ENCODE data around the gene NEK5. TPM values are rescaled to one million over a fixed set of nuclear protein-coding genes. Genes with fewer than 3 reads are reported as not detected.
A peak's percentile ranks its signal among the peaks of the same experiment; 100 is the strongest.

The NEK5 gene
- total RNA-seq, 4 donors from 2014 or later = 0.12 to 0.35 (median 0.27) TPM; not detected in 1

DNA sequence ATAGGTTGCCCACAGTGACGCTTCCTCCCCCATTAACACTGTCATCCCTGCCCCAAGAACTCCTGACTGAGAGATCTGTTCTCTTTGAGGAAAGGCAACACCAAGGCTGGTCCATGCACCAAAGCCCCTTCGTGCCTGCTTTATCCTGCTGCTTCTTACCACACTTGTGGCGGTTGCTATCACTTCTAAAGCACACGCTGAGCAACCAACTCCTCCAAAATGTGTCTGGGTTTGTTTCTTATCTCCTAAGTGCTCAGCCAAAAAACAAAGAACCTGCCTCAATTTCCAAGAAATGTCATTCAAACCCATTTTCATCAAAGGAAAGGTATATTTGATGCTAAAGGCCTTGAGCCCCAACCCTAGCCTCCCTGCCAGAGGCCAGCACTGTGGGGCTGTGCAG is 132.2 kb downstream of the NEK5 start:
- Histone ChIP-seq H3K9me3 (no peaks in the 10 kb centered on the region), H3K4me1 (peaks cover 3 to 44% (median 16%) of the 10 kb centered on the region in 3 donors), H3K4me3 (no peak overlapping the region), H3K36me3 (no peaks in the 10 kb centered on the region), H3K27ac (peak overlapping the region in 3 of 4 donors; percentile 25 to 67 (median 60)), H3K27me3 (no peaks in the 10 kb centered on the region)
- ATAC-seq = no peak
- 87 to 90% methylated on average over 2 to 4 of the region's 4 CpGs for WGBS, 2 donors (ENCODE audit: low coverage in 1 of 2)
- TF ChIP-seq, protein P1, sequence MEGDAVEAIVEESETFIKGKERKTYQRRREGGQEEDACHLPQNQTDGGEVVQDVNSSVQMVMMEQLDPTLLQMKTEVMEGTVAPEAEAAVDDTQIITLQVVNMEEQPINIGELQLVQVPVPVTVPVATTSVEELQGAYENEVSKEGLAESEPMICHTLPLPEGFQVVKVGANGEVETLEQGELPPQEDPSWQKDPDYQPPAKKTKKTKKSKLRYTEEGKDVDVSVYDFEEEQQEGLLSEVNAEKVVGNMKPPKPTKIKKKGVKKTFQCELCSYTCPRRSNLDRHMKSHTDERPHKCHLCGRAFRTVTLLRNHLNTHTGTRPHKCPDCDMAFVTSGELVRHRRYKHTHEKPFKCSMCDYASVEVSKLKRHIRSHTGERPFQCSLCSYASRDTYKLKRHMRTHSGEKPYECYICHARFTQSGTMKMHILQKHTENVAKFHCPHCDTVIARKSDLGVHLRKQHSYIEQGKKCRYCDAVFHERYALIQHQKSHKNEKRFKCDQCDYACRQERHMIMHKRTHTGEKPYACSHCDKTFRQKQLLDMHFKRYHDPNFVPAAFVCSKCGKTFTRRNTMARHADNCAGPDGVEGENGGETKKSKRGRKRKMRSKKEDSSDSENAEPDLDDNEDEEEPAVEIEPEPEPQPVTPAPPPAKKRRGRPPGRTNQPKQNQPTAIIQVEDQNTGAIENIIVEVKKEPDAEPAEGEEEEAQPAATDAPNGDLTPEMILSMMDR (IDR thresholded peaks at IDR 0.05) = no peak
- TF ChIP-seq POLR2A (IDR thresholded peaks at IDR 0.05) (no peak), POLR2AphosphoS5 (IDR thresholded peaks at IDR 0.05) (no peak), EP300 (IDR thresholded peaks at IDR 0.05) (no peak)

DNA sequence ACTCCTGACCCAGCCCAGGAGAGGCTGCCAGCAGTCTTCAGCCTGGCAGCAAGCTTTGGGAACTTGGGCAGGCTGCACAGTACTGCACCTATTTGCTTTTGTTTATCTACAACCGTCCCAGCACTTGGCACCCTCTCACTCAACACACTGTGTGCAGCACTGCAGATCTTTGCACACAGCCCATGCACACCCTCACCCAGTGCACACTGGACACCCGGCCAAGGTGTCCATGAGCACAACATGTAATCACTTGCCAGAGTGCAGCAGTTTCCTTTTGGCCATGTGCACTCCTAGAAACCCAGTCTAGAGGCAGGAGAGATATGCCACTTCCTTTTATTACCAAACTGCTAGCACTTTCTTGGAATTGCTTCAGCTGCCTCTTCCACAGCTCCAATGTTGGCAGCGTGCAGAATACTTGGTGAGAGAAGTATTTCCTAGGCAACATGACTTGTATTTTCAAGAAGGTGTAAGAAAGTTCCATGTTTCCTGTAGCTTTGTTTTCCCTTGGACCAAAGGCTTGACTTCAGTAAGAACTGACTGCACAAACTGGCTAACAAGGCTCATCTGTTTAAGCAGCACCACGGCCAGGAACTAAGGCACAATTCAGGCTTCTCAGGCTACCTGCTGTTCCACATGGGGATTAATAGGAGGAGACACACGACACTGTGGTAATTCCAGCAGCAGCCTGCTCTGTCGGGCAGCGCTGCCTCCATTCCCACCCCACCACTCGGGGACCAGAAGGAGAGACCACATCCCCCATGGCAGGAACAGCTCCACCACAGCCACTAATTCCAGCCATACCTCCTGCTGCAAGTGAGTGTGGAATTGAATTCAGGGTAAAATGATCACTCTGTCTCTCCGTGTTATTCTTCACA is 133.0 kb downstream of the NEK5 start:
- no peaks in the 10 kb centered on the region for H3K36me3 ChIP-seq
- ATAC-seq = peak; percentile 61
- peaks cover 3 to 44% (median 16%) of the 10 kb centered on the region in 3 donors for H3K4me1 ChIP-seq
- TF ChIP-seq, protein P1 (IDR thresholded peaks at IDR 0.05) = no peak
- TF ChIP-seq EP300 (IDR thresholded peaks at IDR 0.05) (no peak), POLR2AphosphoS5 (IDR thresholded peaks at IDR 0.05) (no peak), POLR2A (IDR thresholded peaks at IDR 0.05) (no peak)
- H3K4me3 ChIP-seq = no peak overlapping the region
- no peaks in the 10 kb centered on the region for H3K27me3 ChIP-seq
- no peaks in the 10 kb centered on the region for H3K9me3 ChIP-seq
- WGBS, 2 donors (ENCODE audit: low coverage in 1 of 2) = 38 to 43% methylated on average over 3 to 7 of the region's 9 CpGs
- peak overlapping the region in 3 of 4 donors; percentile 25 to 67 (median 60) for H3K27ac ChIP-seq

GRCh38 chr13:51993713-51994112 is 135.2 kb downstream of the NEK5 start:
- no peaks in the 10 kb centered on the region for H3K36me3 ChIP-seq
- H3K9me3 ChIP-seq = no peaks in the 10 kb centered on the region
- no peak for ATAC-seq
- no peaks in the 10 kb centered on the region for H3K27me3 ChIP-seq
- H3K4me1 ChIP-seq = peaks cover 3 to 28% (median 13%) of the 10 kb centered on the region in 3 donors
- TF ChIP-seq EP300 (IDR thresholded peaks at IDR 0.05) = no peak
- TF ChIP-seq POLR2A (IDR thresholded peaks at IDR 0.05) = no peak
- no peak for TF ChIP-seq POLR2AphosphoS5 (IDR thresholded peaks at IDR 0.05)
- TF ChIP-seq, protein P1 (IDR thresholded peaks at IDR 0.05) = no peak
- H3K27ac ChIP-seq = no peak overlapping the region
- H3K4me3 ChIP-seq = no peak overlapping the region
- 83 to 85% methylated on average over 2 of the region's 2 CpGs for WGBS, 2 donors (ENCODE audit: low coverage in 1 of 2)

DNA sequence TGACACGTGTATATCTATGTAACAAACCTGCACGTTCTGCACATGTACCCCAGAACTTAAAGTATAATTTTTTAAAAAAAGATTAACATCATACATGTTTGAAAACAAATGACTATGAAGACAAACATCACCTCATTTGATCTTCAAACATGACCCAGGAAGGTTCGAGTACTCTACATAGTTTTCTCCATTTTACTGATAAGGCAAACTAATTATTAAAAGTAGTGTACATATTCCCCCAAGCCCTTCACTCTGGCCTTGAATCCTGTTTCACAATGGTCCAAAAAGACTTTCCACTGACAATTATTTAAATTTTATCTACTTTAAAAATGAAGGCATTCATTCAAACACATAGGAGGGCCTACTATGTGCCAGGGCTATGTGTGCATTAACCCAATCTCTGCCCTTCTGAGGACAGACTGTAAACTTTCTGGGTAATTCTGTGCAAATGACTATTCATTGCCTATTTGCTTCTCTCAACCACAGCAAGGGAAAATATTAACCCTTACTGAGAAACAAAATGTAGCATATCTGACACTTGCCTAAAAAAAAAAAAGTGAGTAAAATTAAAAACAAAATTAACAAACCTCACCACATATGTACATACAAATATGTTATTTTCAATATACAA is 139.8 kb downstream of the NEK5 start:
- no peak for TF ChIP-seq POLR2AphosphoS5 (IDR thresholded peaks at IDR 0.05)
- no peak for TF ChIP-seq EP300 (IDR thresholded peaks at IDR 0.05)
- TF ChIP-seq, protein P1 (IDR thresholded peaks at IDR 0.05) = no peak
- no peak for TF ChIP-seq POLR2A (IDR thresholded peaks at IDR 0.05)

More for the DNA sequence above, 139.8 kb downstream of the NEK5 start:
- Histone ChIP-seq H3K27me3 (no peaks in the 10 kb centered on the region), H3K36me3 (no peaks in the 10 kb centered on the region), H3K27ac (no peak overlapping the region), H3K4me3 (no peak overlapping the region), H3K9me3 (no peaks in the 10 kb centered on the region), H3K4me1 (no peaks in the 10 kb centered on the region)
- WGBS, 2 donors (ENCODE audit: low coverage in 1 of 2) = 87 to 100% methylated on average over 3 of the region's 3 CpGs
- ATAC-seq = no peak

Other genes starting within 250 kb of the NEK5 start
- 1 to 10 TPM; 3.2 to 8.1 (median 6.7) TPM for gene ATP7B, start 117.6 kb downstream of the NEK5 start, total RNA-seq
- gene ALG11, start 116.7 kb downstream of the NEK5 start, total RNA-seq = 10 to 100 TPM; 15.2 to 21.9 (median 19.6) TPM
- gene UTP14C, start 104.4 kb downstream of the NEK5 start, total RNA-seq = 10 to 100 TPM; 18.5 to 25.4 (median 19.8) TPM
- 10 to 100 TPM in 2 of 4 donors, 1 to 10 TPM in 2; 7.0 to 13.5 (median 10.5) TPM for gene NEK3, start 30.5 kb upstream of the NEK5 start, total RNA-seq